GM21619 (cell line): Measurements from ENCODE around the gene PSME1.
"Not testable (repeated sequence)": the region's sequence is repeated elsewhere in the genome, so short reads cannot be mapped to it uniquely, and the experiment has no call there.

ENCODE experiments used
- ATAC-seq: cut with Tn5 transposase; IDR thresholded peaks from one replicate; pipeline ENCODE4 v1.9.1; 2021; ENCODE audit not compliant: unreplicated experiment

The PSME1 gene

GRCh38 chr14:24103451-24103850 is 32.5 kb upstream of the PSME1 start:
- no peak for ATAC-seq

GRCh38 chr14:24105609-24106239 is 30.3 kb upstream of the PSME1 start:
- ATAC-seq = not testable (repeated sequence)

- ATAC-seq = no peak
These were observed 29.2 kb upstream of the PSME1 start for GRCh38 chr14:24106672-24107271.

- no peak for ATAC-seq
These were observed 27.6 kb upstream of the PSME1 start for GRCh38 chr14:24108336-24108874.

- ATAC-seq = no peak
These were observed 25.9 kb upstream of the PSME1 start for GRCh38 chr14:24110060-24110459.

- ATAC-seq = no peak
These were observed 25.5 kb upstream of the PSME1 start for GRCh38 chr14:24110523-24110922.

- no peak for ATAC-seq
These were observed 22.6 kb upstream of the PSME1 start for GRCh38 chr14:24113379-24113800.

- ATAC-seq = peak; percentile 30
These were observed 22.0 kb upstream of the PSME1 start for GRCh38 chr14:24113801-24114531.

- peak; percentile 85 for ATAC-seq
These were observed 21.2 kb upstream of the PSME1 start, which contains the start of the genes DCAF11 and NRL for GRCh38 chr14:24114532-24115421. Gene DCAF11 (plus strand): TSS chr14:24114777. CDS start chr14:24115595, 818 bp downstream. Gene NRL (minus strand): TSS chr14:24114949. CDS start chr14:24082848, 32,101 bp downstream.

GRCh38 chr14:24115422-24116127 is 20.4 kb upstream of the PSME1 start:
- no peak for ATAC-seq

- ATAC-seq = no peak
These were observed 19.7 kb upstream of the PSME1 start for GRCh38 chr14:24116128-24116814.

- no peak for ATAC-seq
These were observed 18.8 kb upstream of the PSME1 start for GRCh38 chr14:24117179-24117578.

- ATAC-seq = no peak
These were observed 16.3 kb upstream of the PSME1 start for GRCh38 chr14:24119691-24120090.

GRCh38 chr14:24121210-24121609 is 14.8 kb upstream of the PSME1 start:
- no peak for ATAC-seq

- ATAC-seq = no peak
These were observed 13.6 kb upstream of the PSME1 start for GRCh38 chr14:24122416-24122815.

- ATAC-seq = no peak
These were observed 13.1 kb upstream of the PSME1 start for GRCh38 chr14:24122898-24123297.

GRCh38 chr14:24123424-24124417 is 12.3 kb upstream of the PSME1 start:
- no peak for ATAC-seq

GRCh38 chr14:24126939-24127338 is 9.1 kb upstream of the PSME1 start:
- no peak for ATAC-seq
